Activated T-cell treated with anti-CD3 and anti-CD28 coated beads, Interleukin-2, amount 50 U/mL, for 4 hours (primary cell): ENCODE results near the gene WFIKKN2. TPM values are rescaled to one million over a fixed set of nuclear protein-coding genes. Genes with fewer than 3 reads are reported as not detected.

Source experiments
- ATAC-seq, 2 donors: fragments of 200-7000 bp; cut with Tn5 transposase; one replicate each; pipeline ENCODE4 v1.10.0; 2021
- DNase-seq: peaks from one replicate; pipeline ENCODE4 v3.0.0-alpha.2; 2020
- H3K27me3 Mint-ChIP-seq: one replicate; pipeline ENCODE4 v1.8.0; 2021; ENCODE audit warnings: low read depth, mixed read lengths
- H3K36me3 Mint-ChIP-seq: one replicate; pipeline ENCODE4 v1.8.0; 2022; ENCODE audit warnings: mixed read lengths; ENCODE audit not compliant: insufficient read depth
- H3K4me1 Mint-ChIP-seq: one replicate; pipeline ENCODE4 v1.8.0; 2021; ENCODE audit warnings: low read depth, mixed read lengths
- H3K4me3 Mint-ChIP-seq: one replicate; pipeline ENCODE4 v1.8.0; 2021; ENCODE audit warnings: mild to moderate bottlenecking, moderate library complexity, mixed read lengths
- H3K9me3 Mint-ChIP-seq: one replicate; pipeline ENCODE4 v1.8.0; 2021; ENCODE audit warnings: mixed read lengths
- total RNA-seq, 3 donors: library from RNA; stranded (reverse); gene quantifications; one replicate each; pipeline ENCODE4 v1.2.1, GENCODE V29; 2021

The WFIKKN2 gene
- total RNA-seq, 3 donors from 2014 or later: not detected

- DNase-seq: no peak
- Mint-ChIP-seq H3K4me1 (peaks cover 42% of the 10 kb centered on the region), H3K9me3 (no peaks in the 10 kb centered on the region)
These were observed 27.9 kb downstream of the WFIKKN2 start for GRCh38 chr17:50863221-50863843.

GRCh38 chr17:50863931-50864330 is 28.5 kb downstream of the WFIKKN2 start:
- Mint-ChIP-seq H3K9me3 (no peaks in the 10 kb centered on the region), H3K36me3 (peaks cover 13% of the 10 kb centered on the region), H3K4me3 (peak overlapping the region; percentile 100), H3K4me1 (peaks cover 47% of the 10 kb centered on the region), H3K27me3 (no peaks in the 10 kb centered on the region)
- DNase-seq (no peak), ATAC-seq (no peak)

More at GRCh38 chr17:50863221-50863843, 27.9 kb downstream of the WFIKKN2 start:
- peaks cover 13% of the 10 kb centered on the region for H3K36me3 Mint-ChIP-seq
- H3K27me3 Mint-ChIP-seq: no peaks in the 10 kb centered on the region
- ATAC-seq: no peak
- H3K4me3 Mint-ChIP-seq: peak overlapping the region; percentile 100

GRCh38 chr17:50864747-50865059 is 29.3 kb downstream of the WFIKKN2 start:
- Mint-ChIP-seq H3K4me3 (peak overlapping the region; percentile 100), H3K9me3 (no peaks in the 10 kb centered on the region), H3K4me1 (peaks cover 51% of the 10 kb centered on the region), H3K27me3 (no peaks in the 10 kb centered on the region), H3K36me3 (peaks cover 13% of the 10 kb centered on the region)
- DNase-seq (no peak), ATAC-seq (no peak)

GRCh38 chr17:50865060-50865867 is 29.9 kb downstream of the WFIKKN2 start:
- peak; percentile 0 to 1 for ATAC-seq
- no peaks in the 10 kb centered on the region for H3K9me3 Mint-ChIP-seq

GRCh38 chr17:50865868-50866260 is 30.5 kb downstream of the WFIKKN2 start:
- Mint-ChIP-seq H3K4me3 (peak overlapping the region; percentile 93), H3K9me3 (no peaks in the 10 kb centered on the region), H3K36me3 (peaks cover 13% of the 10 kb centered on the region), H3K27me3 (no peaks in the 10 kb centered on the region), H3K4me1 (peaks cover 54% of the 10 kb centered on the region)
- DNase-seq (no peak), ATAC-seq (peak; percentile 0 to 15)

More at GRCh38 chr17:50865060-50865867, 29.9 kb downstream of the WFIKKN2 start:
- H3K4me1 Mint-ChIP-seq: peaks cover 54% of the 10 kb centered on the region
- H3K36me3 Mint-ChIP-seq: peaks cover 13% of the 10 kb centered on the region
- H3K27me3 Mint-ChIP-seq: no peaks in the 10 kb centered on the region
- peak overlapping the region; percentile 100 for H3K4me3 Mint-ChIP-seq
- peak; percentile 32 for DNase-seq

GRCh38 chr17:50866261-50866949 is 31.0 kb downstream of the WFIKKN2 start, which contains the start of gene TOB1:
TOB1 (minus strand) TSS chr17:50866354; CDS start chr17:50864017, 2,337 bp downstream.
- Mint-ChIP-seq H3K36me3 (peaks cover 12% of the 10 kb centered on the region), H3K4me1 (peaks cover 56% of the 10 kb centered on the region), H3K27me3 (no peaks in the 10 kb centered on the region), H3K9me3 (no peaks in the 10 kb centered on the region), H3K4me3 (peak within 1 kb of the TSS; percentile 100)
- ATAC-seq: peak; percentile 79 to 82
- DNase-seq: peak; percentile 95

- DNase-seq: peak; percentile 34
- H3K9me3 Mint-ChIP-seq: no peaks in the 10 kb centered on the region
- H3K27me3 Mint-ChIP-seq: no peaks in the 10 kb centered on the region
- peak overlapping the region; percentile 93 for H3K4me3 Mint-ChIP-seq
- H3K36me3 Mint-ChIP-seq: peaks cover 7% of the 10 kb centered on the region
- ATAC-seq: peak; percentile 23
- peaks cover 56% of the 10 kb centered on the region for H3K4me1 Mint-ChIP-seq
These were observed 31.6 kb downstream of the WFIKKN2 start for GRCh38 chr17:50866950-50867362.

GRCh38 chr17:50867363-50868139 is 32.2 kb downstream of the WFIKKN2 start:
- H3K4me3 Mint-ChIP-seq: peak overlapping the region; percentile 93
- peak; percentile 66 for DNase-seq
- no peaks in the 10 kb centered on the region for H3K9me3 Mint-ChIP-seq
- peaks cover 6% of the 10 kb centered on the region for H3K36me3 Mint-ChIP-seq
- ATAC-seq: peak; percentile 38
- peaks cover 60% of the 10 kb centered on the region for H3K4me1 Mint-ChIP-seq
- H3K27me3 Mint-ChIP-seq: no peaks in the 10 kb centered on the region

GRCh38 chr17:50868140-50868438 is 32.7 kb downstream of the WFIKKN2 start:
- DNase-seq: no peak
- no peaks in the 10 kb centered on the region for H3K9me3 Mint-ChIP-seq
- peak overlapping the region; percentile 93 for H3K4me3 Mint-ChIP-seq
- H3K27me3 Mint-ChIP-seq: no peaks in the 10 kb centered on the region
- H3K4me1 Mint-ChIP-seq: peaks cover 61% of the 10 kb centered on the region
- peaks cover 3% of the 10 kb centered on the region for H3K36me3 Mint-ChIP-seq
- ATAC-seq: no peak

GRCh38 chr17:50868602-50869001 is 33.2 kb downstream of the WFIKKN2 start:
- DNase-seq: no peak
- Mint-ChIP-seq H3K27me3 (no peaks in the 10 kb centered on the region), H3K9me3 (no peaks in the 10 kb centered on the region), H3K4me1 (peaks cover 60% of the 10 kb centered on the region), H3K4me3 (peak overlapping the region; percentile 93), H3K36me3 (no peaks in the 10 kb centered on the region)
- no peak for ATAC-seq

- DNase-seq: no peak
- Mint-ChIP-seq H3K27me3 (no peaks in the 10 kb centered on the region), H3K36me3 (no peaks in the 10 kb centered on the region), H3K4me1 (peaks cover 49% of the 10 kb centered on the region), H3K4me3 (peak overlapping the region; percentile 31), H3K9me3 (no peaks in the 10 kb centered on the region)
- no peak for ATAC-seq
These were observed 36.0 kb downstream of the WFIKKN2 start for GRCh38 chr17:50871364-50871763.

GRCh38 chr17:50871898-50872297 is 36.5 kb downstream of the WFIKKN2 start:
- H3K4me1 Mint-ChIP-seq: peaks cover 49% of the 10 kb centered on the region
- DNase-seq (no peak), ATAC-seq (no peak)
- peak overlapping the region; percentile 31 for H3K4me3 Mint-ChIP-seq
- no peaks in the 10 kb centered on the region for H3K9me3 Mint-ChIP-seq
- no peaks in the 10 kb centered on the region for H3K27me3 Mint-ChIP-seq
- H3K36me3 Mint-ChIP-seq: no peaks in the 10 kb centered on the region

GRCh38 chr17:50872710-50873424 is 37.5 kb downstream of the WFIKKN2 start:
- ATAC-seq (peak; percentile 84 to 89), DNase-seq (peak; percentile 53)
- Mint-ChIP-seq H3K9me3 (no peaks in the 10 kb centered on the region), H3K27me3 (no peaks in the 10 kb centered on the region), H3K4me1 (peaks cover 42% of the 10 kb centered on the region), H3K4me3 (no peak overlapping the region), H3K36me3 (no peaks in the 10 kb centered on the region)
